ENCODE results near the gene VPREB1.

DNA sequence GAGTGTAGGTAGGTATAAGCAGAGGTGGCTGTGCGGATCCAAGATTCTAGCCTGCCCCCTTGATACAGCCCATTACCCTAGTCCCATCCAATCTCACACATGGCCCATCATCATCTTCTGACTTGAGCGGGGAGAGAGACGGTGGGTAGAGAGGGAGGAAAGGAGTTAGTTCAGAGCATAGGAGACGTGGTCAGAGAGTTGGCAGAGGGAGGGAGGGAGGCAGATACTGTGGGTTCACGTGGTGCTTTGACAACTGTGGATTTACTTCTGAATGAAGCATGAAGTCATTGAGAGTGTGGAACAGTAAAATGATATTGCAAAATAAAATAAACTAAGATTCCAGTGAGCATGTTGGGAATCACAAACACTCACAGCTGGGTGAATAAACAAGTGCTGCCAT, 31.4 kb upstream of the VPREB1 start:
- TF ChIP-seq, protein P1, sequence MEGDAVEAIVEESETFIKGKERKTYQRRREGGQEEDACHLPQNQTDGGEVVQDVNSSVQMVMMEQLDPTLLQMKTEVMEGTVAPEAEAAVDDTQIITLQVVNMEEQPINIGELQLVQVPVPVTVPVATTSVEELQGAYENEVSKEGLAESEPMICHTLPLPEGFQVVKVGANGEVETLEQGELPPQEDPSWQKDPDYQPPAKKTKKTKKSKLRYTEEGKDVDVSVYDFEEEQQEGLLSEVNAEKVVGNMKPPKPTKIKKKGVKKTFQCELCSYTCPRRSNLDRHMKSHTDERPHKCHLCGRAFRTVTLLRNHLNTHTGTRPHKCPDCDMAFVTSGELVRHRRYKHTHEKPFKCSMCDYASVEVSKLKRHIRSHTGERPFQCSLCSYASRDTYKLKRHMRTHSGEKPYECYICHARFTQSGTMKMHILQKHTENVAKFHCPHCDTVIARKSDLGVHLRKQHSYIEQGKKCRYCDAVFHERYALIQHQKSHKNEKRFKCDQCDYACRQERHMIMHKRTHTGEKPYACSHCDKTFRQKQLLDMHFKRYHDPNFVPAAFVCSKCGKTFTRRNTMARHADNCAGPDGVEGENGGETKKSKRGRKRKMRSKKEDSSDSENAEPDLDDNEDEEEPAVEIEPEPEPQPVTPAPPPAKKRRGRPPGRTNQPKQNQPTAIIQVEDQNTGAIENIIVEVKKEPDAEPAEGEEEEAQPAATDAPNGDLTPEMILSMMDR (IDR thresholded peaks at IDR 0.05) = no peak
- TF ChIP-seq POLR2A (IDR thresholded peaks at IDR 0.05; ENCODE audit: low read length) (no peak), PHF8 (IDR thresholded peaks at IDR 0.05; ENCODE audit: borderline replicate concordance, low read depth) (no peak), HDAC2 (IDR thresholded peaks at IDR 0.05) (no peak)
- TF ChIP-seq, protein P2, sequence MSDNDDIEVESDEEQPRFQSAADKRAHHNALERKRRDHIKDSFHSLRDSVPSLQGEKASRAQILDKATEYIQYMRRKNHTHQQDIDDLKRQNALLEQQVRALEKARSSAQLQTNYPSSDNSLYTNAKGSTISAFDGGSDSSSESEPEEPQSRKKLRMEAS (IDR thresholded peaks at IDR 0.05) = no peak

All from A549 (cell line).